Stimulated activated CD8-positive, alpha-beta memory T cell treated with anti-CD3 and anti-CD28 coated beads, Interleukin-15, amount 100 ng/mL, for 24 hours (primary cell): Measurements from ENCODE around the gene GPAM.
"Not testable (repeated sequence)": the region's sequence is repeated elsewhere in the genome, so short reads cannot be mapped to it uniquely, and the experiment has no call there.

Source experiments
- DNase-seq: peaks from one replicate; pipeline ENCODE4 v3.0.0-alpha.2; 2020; ENCODE audit warnings: low read depth

GPAM gene

GRCh38 chr10:112132435-112132834 is 51.1 kb downstream of the GPAM start:
- DNase-seq = no peak

- no peak for DNase-seq
These were observed 51.6 kb downstream of the GPAM start for GRCh38 chr10:112131996-112132395.

GRCh38 chr10:112131346-112131745 is 52.2 kb downstream of the GPAM start:
- DNase-seq = no peak

- no peak for DNase-seq
These were observed 56.7 kb downstream of the GPAM start for GRCh38 chr10:112126901-112127300.

GRCh38 chr10:112126172-112126571 is 57.4 kb downstream of the GPAM start:
- no peak for DNase-seq

- no peak for DNase-seq
These were observed 58.7 kb downstream of the GPAM start for GRCh38 chr10:112124866-112125265.

GRCh38 chr10:112122827-112123226 is 60.7 kb downstream of the GPAM start:
- no peak for DNase-seq

GRCh38 chr10:112120491-112120890 is 63.1 kb downstream of the GPAM start:
- DNase-seq = no peak

- DNase-seq = no peak
These were observed 67.7 kb downstream of the GPAM start for GRCh38 chr10:112115781-112116385.

GRCh38 chr10:112109779-112110178 is 73.8 kb downstream of the GPAM start:
- not testable (repeated sequence) for DNase-seq
